DOHH2 (cell line): ENCODE measurements around the gene CEACAM5.

Experiments
- H3F3A ChIP-seq: fragments of 200-600 bp; sonication (generic), shearing (Covaris generic); 2 replicates; pipeline ENCODE4 v1.6.0; 2016; ENCODE audit warnings: antibody characterized with exemption, mild to moderate bottlenecking; ENCODE audit not compliant: control insufficient read depth, insufficient read depth
- H3K27ac ChIP-seq: fragments of 200-600 bp; sonication (generic); 2 replicates; pipeline ENCODE4 v1.5.1; 2014; ENCODE audit warnings: low read depth, mild to moderate bottlenecking, low read length, moderate library complexity
- H3K27me3 ChIP-seq: fragments of 200-600 bp; sonication (generic); 2 replicates; pipeline ENCODE4 v1.6.1; 2014; ENCODE audit warnings: mild to moderate bottlenecking, low read length, mixed read lengths; ENCODE audit not compliant: control insufficient read depth
- H3K36me3 ChIP-seq: fragments of 200-600 bp; sonication (generic); 2 replicates; pipeline ENCODE4 v1.6.1; 2014; ENCODE audit warnings: mild to moderate bottlenecking, low read length, moderate library complexity, mixed read lengths; ENCODE audit not compliant: control insufficient read depth
- H3K4me1 ChIP-seq: fragments of 200-600 bp; sonication (generic); 2 replicates; pipeline ENCODE4 v1.6.1; 2014; ENCODE audit warnings: mild to moderate bottlenecking, low read length, mixed read lengths; ENCODE audit not compliant: control insufficient read depth
- H3K4me2 ChIP-seq: fragments of 200-600 bp; sonication (generic); 2 replicates; pipeline ENCODE4 v1.6.0; 2014; ENCODE audit warnings: mild to moderate bottlenecking, low read length, moderate library complexity
- H3K4me3 ChIP-seq: fragments of 200-600 bp; sonication (generic); 2 replicates; pipeline ENCODE4 v1.5.1; 2014; ENCODE audit warnings: mild to moderate bottlenecking, low read length, mixed read lengths
- H3K79me2 ChIP-seq: fragments of 200-600 bp; sonication (generic); 2 replicates; pipeline ENCODE4 v1.6.1; 2014; ENCODE audit warnings: mild to moderate bottlenecking, low read length, mixed read lengths; ENCODE audit not compliant: control insufficient read depth
- H3K9me2 ChIP-seq: fragments of 200-600 bp; sonication (generic); replicated peaks from 2 replicates; pipeline ENCODE4 v1.6.1; 2014; ENCODE audit warnings: mild to moderate bottlenecking, low read length, mixed read lengths; ENCODE audit not compliant: control insufficient read depth
- H3K9me3 ChIP-seq: fragments of 200-600 bp; sonication (generic); 2 replicates; pipeline ENCODE4 v1.6.1; 2014; ENCODE audit warnings: antibody characterized with exemption, low read length, mixed read lengths; ENCODE audit not compliant: control insufficient read depth, insufficient read depth
- H4K20me1 ChIP-seq: fragments of 200-600 bp; sonication (generic); 2 replicates; pipeline ENCODE4 v1.6.0; 2014; ENCODE audit warnings: low read depth, mild to moderate bottlenecking, antibody characterized with exemption, low read length, moderate library complexity; ENCODE audit not compliant: control insufficient read depth, insufficient read depth
- EZH2phosphoT487 ChIP-seq: fragments of 200-600 bp; sonication (generic); IDR thresholded peaks from 2 replicates; pipeline ENCODE4 v1.6.1; 2017; ENCODE audit warnings: borderline replicate concordance, mild to moderate bottlenecking, antibody characterized with exemption, low read length, moderate library complexity, mixed read lengths
- TF ChIP-seq, protein P1 (sequence below): fragments of 200-600 bp; sonication (generic); IDR thresholded peaks from one replicate; pipeline ENCODE4 v1.5.1; 2014; ENCODE audit warnings: antibody characterized with exemption, mild to moderate bottlenecking, low read depth, low read length; ENCODE audit not compliant: poor library complexity, severe bottlenecking

The CEACAM5 gene

GRCh38 chr19:41691268-41691970 lies 17.0 kb upstream of the CEACAM5 start:
- Histone ChIP-seq H4K20me1 (no peaks in the 10 kb centered on the region; the same call in 1 of the 2 replicates), H3K9me2 (no peaks in the 10 kb centered on the region), H3K27ac (no peak overlapping the region), H3K79me2 (no peaks in the 10 kb centered on the region), H3K4me2 (no peak overlapping the region), H3K9me3 (no peaks in the 10 kb centered on the region), H3K4me3 (no peak overlapping the region), H3K27me3 (peaks cover 6% of the 10 kb centered on the region; the same call in 1 of the 2 replicates), H3K4me1 (no peaks in the 10 kb centered on the region), H3K36me3 (no peaks in the 10 kb centered on the region), H3F3A (no peaks in the 10 kb centered on the region)
- TF ChIP-seq, protein P1, sequence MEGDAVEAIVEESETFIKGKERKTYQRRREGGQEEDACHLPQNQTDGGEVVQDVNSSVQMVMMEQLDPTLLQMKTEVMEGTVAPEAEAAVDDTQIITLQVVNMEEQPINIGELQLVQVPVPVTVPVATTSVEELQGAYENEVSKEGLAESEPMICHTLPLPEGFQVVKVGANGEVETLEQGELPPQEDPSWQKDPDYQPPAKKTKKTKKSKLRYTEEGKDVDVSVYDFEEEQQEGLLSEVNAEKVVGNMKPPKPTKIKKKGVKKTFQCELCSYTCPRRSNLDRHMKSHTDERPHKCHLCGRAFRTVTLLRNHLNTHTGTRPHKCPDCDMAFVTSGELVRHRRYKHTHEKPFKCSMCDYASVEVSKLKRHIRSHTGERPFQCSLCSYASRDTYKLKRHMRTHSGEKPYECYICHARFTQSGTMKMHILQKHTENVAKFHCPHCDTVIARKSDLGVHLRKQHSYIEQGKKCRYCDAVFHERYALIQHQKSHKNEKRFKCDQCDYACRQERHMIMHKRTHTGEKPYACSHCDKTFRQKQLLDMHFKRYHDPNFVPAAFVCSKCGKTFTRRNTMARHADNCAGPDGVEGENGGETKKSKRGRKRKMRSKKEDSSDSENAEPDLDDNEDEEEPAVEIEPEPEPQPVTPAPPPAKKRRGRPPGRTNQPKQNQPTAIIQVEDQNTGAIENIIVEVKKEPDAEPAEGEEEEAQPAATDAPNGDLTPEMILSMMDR = peak; percentile 85
- no peak for TF ChIP-seq EZH2phosphoT487

DNA sequence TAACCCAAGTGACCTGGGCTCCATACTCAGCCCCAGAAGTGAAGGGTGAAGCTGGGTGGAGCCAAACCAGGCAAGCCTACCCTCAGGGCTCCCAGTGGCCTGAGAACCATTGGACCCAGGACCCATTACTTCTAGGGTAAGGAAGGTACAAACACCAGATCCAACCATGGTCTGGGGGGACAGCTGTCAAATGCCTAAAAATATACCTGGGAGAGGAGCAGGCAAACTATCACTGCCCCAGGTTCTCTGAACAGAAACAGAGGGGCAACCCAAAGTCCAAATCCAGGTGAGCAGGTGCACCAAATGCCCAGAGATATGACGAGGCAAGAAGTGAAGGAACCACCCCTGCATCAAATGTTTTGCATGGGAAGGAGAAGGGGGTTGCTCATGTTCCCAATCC lies 14.2 kb upstream of the CEACAM5 start:
- H3K36me3 ChIP-seq = no peaks in the 10 kb centered on the region
- H3K9me2 ChIP-seq = no peaks in the 10 kb centered on the region
- H3K79me2 ChIP-seq = no peaks in the 10 kb centered on the region
- H3F3A ChIP-seq = no peaks in the 10 kb centered on the region
- TF ChIP-seq EZH2phosphoT487 = no peak
- TF ChIP-seq, protein P1 = no peak
- no peaks in the 10 kb centered on the region for H3K4me1 ChIP-seq
- no peak overlapping the region for H3K27ac ChIP-seq
- H3K4me3 ChIP-seq = no peak overlapping the region
- H3K9me3 ChIP-seq = no peaks in the 10 kb centered on the region
- H4K20me1 ChIP-seq = no peaks in the 10 kb centered on the region; the same call in 1 of the 2 replicates
- no peak overlapping the region for H3K4me2 ChIP-seq
- peaks cover 4% of the 10 kb centered on the region; the same call in 1 of the 2 replicates for H3K27me3 ChIP-seq

DNA sequence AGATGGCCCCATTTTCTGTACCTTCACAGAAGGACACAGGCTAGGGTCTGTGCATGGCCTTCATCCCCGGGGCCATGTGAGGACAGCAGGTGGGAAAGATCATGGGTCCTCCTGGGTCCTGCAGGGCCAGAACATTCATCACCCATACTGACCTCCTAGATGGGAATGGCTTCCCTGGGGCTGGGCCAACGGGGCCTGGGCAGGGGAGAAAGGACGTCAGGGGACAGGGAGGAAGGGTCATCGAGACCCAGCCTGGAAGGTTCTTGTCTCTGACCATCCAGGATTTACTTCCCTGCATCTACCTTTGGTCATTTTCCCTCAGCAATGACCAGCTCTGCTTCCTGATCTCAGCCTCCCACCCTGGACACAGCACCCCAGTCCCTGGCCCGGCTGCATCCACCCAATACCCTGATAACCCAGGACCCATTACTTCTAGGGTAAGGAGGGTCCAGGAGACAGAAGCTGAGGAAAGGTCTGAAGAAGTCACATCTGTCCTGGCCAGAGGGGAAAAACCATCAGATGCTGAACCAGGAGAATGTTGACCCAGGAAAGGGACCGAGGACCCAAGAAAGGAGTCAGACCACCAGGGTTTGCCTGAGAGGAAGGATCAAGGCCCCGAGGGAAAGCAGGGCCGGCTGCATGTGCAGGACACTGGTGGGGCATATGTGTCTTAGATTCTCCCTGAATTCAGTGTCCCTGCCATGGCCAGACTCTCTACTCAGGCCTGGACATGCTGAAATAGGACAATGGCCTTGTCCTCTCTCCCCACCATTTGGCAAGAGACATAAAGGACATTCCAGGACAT lies 13.4 kb upstream of the CEACAM5 start:
- Histone ChIP-seq H3F3A (no peaks in the 10 kb centered on the region), H3K36me3 (no peaks in the 10 kb centered on the region), H3K27ac (no peak overlapping the region), H3K4me3 (no peak overlapping the region), H3K9me3 (no peaks in the 10 kb centered on the region), H3K4me2 (no peak overlapping the region), H3K79me2 (no peaks in the 10 kb centered on the region), H3K4me1 (no peaks in the 10 kb centered on the region), H3K27me3 (peaks cover 4% of the 10 kb centered on the region; the same call in 1 of the 2 replicates), H4K20me1 (no peaks in the 10 kb centered on the region; the same call in 1 of the 2 replicates), H3K9me2 (no peaks in the 10 kb centered on the region)
- TF ChIP-seq EZH2phosphoT487 = no peak
- TF ChIP-seq, protein P1 = no peak
